RPMI7951 (cell line): ENCODE measurements around the gene MYOF. TPM values are rescaled to one million over a fixed set of nuclear protein-coding genes. Genes with fewer than 3 reads are reported as not detected.

Experiments used
- DNase-seq: peaks from one replicate; pipeline ENCODE4 v3.0.0-alpha.2; 2012; ENCODE audit warnings: low read depth
- total RNA-seq: library from RNA; depleted of rRNA; stranded (reverse); fragments of >200 nt; shearing (Covaris generic); gene quantifications from 2 replicates; pipeline ENCODE4 v1.2.3, GENCODE V29; 2014; rRNA removed

The MYOF gene
- total RNA-seq, result 46.2 and 57.1 TPM in 2 replicates

GRCh38 chr10:93482145-93482834 is at the start of gene MYOF:
MYOF (minus strand) TSS chr10:93482334; CDS start chr10:93482194, 140 bp downstream.
- peak; percentile 92 for DNase-seq

- DNase-seq, result no peak
Measured at GRCh38 chr10:93518531-93518930, 36.4 kb upstream of the MYOF start.

- DNase-seq, result no peak
Measured at GRCh38 chr10:93516006-93516380, 33.9 kb upstream of the MYOF start.

- DNase-seq, result no peak
Measured at GRCh38 chr10:93515071-93516005, 33.2 kb upstream of the MYOF start.

GRCh38 chr10:93514521-93514920 is 32.4 kb upstream of the MYOF start:
- no peak for DNase-seq

GRCh38 chr10:93513091-93513490 is 31.0 kb upstream of the MYOF start:
- DNase-seq, result no peak

GRCh38 chr10:93512565-93512964 is 30.4 kb upstream of the MYOF start:
- no peak for DNase-seq

GRCh38 chr10:93509816-93510215 is 27.7 kb upstream of the MYOF start:
- DNase-seq, result no peak

GRCh38 chr10:93505075-93505474 is 22.9 kb upstream of the MYOF start:
- DNase-seq, result no peak

- no peak for DNase-seq
Measured at GRCh38 chr10:93503075-93503474, 20.9 kb upstream of the MYOF start.

GRCh38 chr10:93501650-93502049 is 19.5 kb upstream of the MYOF start:
- DNase-seq, result no peak

- no peak for DNase-seq
Measured at GRCh38 chr10:93498166-93498565, 16.0 kb upstream of the MYOF start.

GRCh38 chr10:93496322-93497041 is 14.3 kb upstream of the MYOF start, which contains the start of gene CEP55:
CEP55 (plus strand) TSS chr10:93496612; CDS start chr10:93500052, 3,440 bp downstream.
- peak; percentile 90 for DNase-seq

GRCh38 chr10:93495654-93496321 is 13.7 kb upstream of the MYOF start:
- peak; percentile 66 for DNase-seq

- no peak for DNase-seq
Measured at GRCh38 chr10:93494494-93494893, 12.4 kb upstream of the MYOF start.

- DNase-seq, result no peak
Measured at GRCh38 chr10:93493162-93493561, 11.0 kb upstream of the MYOF start.

- DNase-seq, result no peak
Measured at GRCh38 chr10:93491602-93492121, 9.5 kb upstream of the MYOF start.

- DNase-seq, result no peak
Measured at GRCh38 chr10:93488956-93489528, 6.9 kb upstream of the MYOF start.

- DNase-seq, result no peak
Measured at GRCh38 chr10:93485690-93486089, 3.6 kb upstream of the MYOF start.

- no peak for DNase-seq
Measured at GRCh38 chr10:93481637-93482144, 443 bp downstream of the MYOF start.

GRCh38 chr10:93478873-93479272 is 3.3 kb downstream of the MYOF start:
- no peak for DNase-seq
